ENCODE results near the gene INPP5D.

DNA sequence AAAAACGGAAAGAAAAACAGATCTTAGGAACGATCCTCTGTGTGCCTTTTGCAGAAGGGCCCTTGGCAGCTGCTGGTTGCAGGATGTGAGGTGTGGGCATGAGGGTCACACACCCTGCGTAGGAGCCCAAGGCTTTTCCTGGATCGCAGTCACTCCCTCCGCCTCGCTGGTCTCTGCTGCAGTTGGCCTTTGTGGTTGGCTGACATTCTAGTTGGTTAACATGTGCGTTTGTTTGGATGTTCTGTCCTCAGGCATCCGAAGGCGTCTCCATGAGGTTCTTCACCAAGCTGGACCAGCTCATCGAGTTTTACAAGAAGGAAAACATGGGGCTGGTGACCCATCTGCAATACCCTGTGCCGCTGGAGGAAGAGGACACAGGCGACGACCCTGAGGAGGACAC is 61.7 kb downstream of the INPP5D start:
- no peak for TF ChIP-seq POLR2AphosphoS5 (IDR thresholded peaks at IDR 0.05)
- TF ChIP-seq, protein P1, sequence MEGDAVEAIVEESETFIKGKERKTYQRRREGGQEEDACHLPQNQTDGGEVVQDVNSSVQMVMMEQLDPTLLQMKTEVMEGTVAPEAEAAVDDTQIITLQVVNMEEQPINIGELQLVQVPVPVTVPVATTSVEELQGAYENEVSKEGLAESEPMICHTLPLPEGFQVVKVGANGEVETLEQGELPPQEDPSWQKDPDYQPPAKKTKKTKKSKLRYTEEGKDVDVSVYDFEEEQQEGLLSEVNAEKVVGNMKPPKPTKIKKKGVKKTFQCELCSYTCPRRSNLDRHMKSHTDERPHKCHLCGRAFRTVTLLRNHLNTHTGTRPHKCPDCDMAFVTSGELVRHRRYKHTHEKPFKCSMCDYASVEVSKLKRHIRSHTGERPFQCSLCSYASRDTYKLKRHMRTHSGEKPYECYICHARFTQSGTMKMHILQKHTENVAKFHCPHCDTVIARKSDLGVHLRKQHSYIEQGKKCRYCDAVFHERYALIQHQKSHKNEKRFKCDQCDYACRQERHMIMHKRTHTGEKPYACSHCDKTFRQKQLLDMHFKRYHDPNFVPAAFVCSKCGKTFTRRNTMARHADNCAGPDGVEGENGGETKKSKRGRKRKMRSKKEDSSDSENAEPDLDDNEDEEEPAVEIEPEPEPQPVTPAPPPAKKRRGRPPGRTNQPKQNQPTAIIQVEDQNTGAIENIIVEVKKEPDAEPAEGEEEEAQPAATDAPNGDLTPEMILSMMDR (IDR thresholded peaks at IDR 0.05) = no peak
- TF ChIP-seq POLR2A (IDR thresholded peaks at IDR 0.05) = no peak
